OCI-LY3 (cell line): Measurements from ENCODE around the gene ADARB2.

Source experiments
- EZH2phosphoT487 ChIP-seq: fragments of 200-600 bp; shearing (Covaris generic); IDR thresholded peaks from 2 replicates; pipeline ENCODE4 v1.6.1; 2018; ENCODE audit warnings: antibody characterized with exemption, mixed run types, low read depth
- TF ChIP-seq, protein P1 (sequence below): fragments of 200-600, 300-600 bp; sonication (generic); IDR thresholded peaks from 2 replicates; pipeline ENCODE4 v1.5.1; 2014; ENCODE audit warnings: antibody characterized with exemption, low read length, low read depth

- TF ChIP-seq, protein P1, sequence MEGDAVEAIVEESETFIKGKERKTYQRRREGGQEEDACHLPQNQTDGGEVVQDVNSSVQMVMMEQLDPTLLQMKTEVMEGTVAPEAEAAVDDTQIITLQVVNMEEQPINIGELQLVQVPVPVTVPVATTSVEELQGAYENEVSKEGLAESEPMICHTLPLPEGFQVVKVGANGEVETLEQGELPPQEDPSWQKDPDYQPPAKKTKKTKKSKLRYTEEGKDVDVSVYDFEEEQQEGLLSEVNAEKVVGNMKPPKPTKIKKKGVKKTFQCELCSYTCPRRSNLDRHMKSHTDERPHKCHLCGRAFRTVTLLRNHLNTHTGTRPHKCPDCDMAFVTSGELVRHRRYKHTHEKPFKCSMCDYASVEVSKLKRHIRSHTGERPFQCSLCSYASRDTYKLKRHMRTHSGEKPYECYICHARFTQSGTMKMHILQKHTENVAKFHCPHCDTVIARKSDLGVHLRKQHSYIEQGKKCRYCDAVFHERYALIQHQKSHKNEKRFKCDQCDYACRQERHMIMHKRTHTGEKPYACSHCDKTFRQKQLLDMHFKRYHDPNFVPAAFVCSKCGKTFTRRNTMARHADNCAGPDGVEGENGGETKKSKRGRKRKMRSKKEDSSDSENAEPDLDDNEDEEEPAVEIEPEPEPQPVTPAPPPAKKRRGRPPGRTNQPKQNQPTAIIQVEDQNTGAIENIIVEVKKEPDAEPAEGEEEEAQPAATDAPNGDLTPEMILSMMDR: no peak
- TF ChIP-seq EZH2phosphoT487: no peak
These were observed 325.4 kb downstream of the ADARB2 start for GRCh38 chr10:1411956-1412355.
